GM23248 (cell line): ENCODE data around the gene PKD1. TPM values are rescaled to one million over a fixed set of nuclear protein-coding genes. Genes with fewer than 3 reads are reported as not detected.

ENCODE experiments used
- DNase-seq: peaks from one replicate; pipeline ENCODE4 v3.0.0-alpha.2; 2015
- H2AFZ ChIP-seq: fragments of 200-600 bp; sonication (generic); 2 replicates; pipeline ENCODE4 v1.6.1; 2016; ENCODE audit warnings: antibody characterized with exemption
- H3F3A ChIP-seq: fragments of 200-600 bp; sonication (generic); 2 replicates; pipeline ENCODE4 v1.6.1; 2016; ENCODE audit warnings: mild to moderate bottlenecking, antibody characterized with exemption, mixed run types; ENCODE audit not compliant: insufficient read depth
- H3K27ac ChIP-seq: fragments of 200-600 bp; sonication (generic); 2 replicates; pipeline ENCODE4 v1.5.1; 2016; ENCODE audit warnings: mild to moderate bottlenecking
- H3K27me3 ChIP-seq: fragments of 200-600 bp; sonication (generic); replicated peaks from 2 replicates; pipeline ENCODE4 v1.6.1; 2016; ENCODE audit warnings: mild to moderate bottlenecking; ENCODE audit not compliant: insufficient read depth
- H3K36me3 ChIP-seq: fragments of 200-600 bp; sonication (generic); 2 replicates; pipeline ENCODE4 v1.6.1; 2016; ENCODE audit warnings: low read depth, mild to moderate bottlenecking
- H3K4me1 ChIP-seq: fragments of 200-600 bp; sonication (generic); 2 replicates; pipeline ENCODE4 v1.6.1; 2016; ENCODE audit warnings: mild to moderate bottlenecking; ENCODE audit not compliant: insufficient read depth
- H3K4me2 ChIP-seq: fragments of 200-600 bp; sonication (generic); one replicate; pipeline ENCODE4 v1.6.1; 2016; ENCODE audit warnings: mild to moderate bottlenecking; ENCODE audit not compliant: unreplicated experiment
- H3K4me3 ChIP-seq: fragments of 200-600 bp; sonication (generic); 2 replicates; pipeline ENCODE4 v1.5.1; 2016; ENCODE audit warnings: mild to moderate bottlenecking
- H3K79me2 ChIP-seq: fragments of 200-600 bp; sonication (generic); 2 replicates; pipeline ENCODE4 v1.6.1; 2016; ENCODE audit warnings: mild to moderate bottlenecking; ENCODE audit not compliant: insufficient read depth
- H3K9ac ChIP-seq: fragments of 200-600 bp; sonication (generic); 2 replicates; pipeline ENCODE4 v1.6.1; 2016; ENCODE audit warnings: mild to moderate bottlenecking
- H3K9me2 ChIP-seq: fragments of 200-600 bp; sonication (generic); 2 replicates; pipeline ENCODE4 v1.6.1; 2016; ENCODE audit warnings: mixed run types, mild to moderate bottlenecking, moderate library complexity; ENCODE audit not compliant: insufficient read depth
- H3K9me3 ChIP-seq: fragments of 200-600 bp; sonication (generic); one replicate; pipeline ENCODE4 v1.6.1; 2017; ENCODE audit warnings: low read depth
- H4K20me1 ChIP-seq: fragments of 200-600 bp; sonication (generic); 2 replicates; pipeline ENCODE4 v1.6.0; 2016; ENCODE audit not compliant: insufficient read depth
- EZH2 ChIP-seq: fragments of 200-600 bp; sonication (generic); IDR thresholded peaks from 2 replicates; pipeline ENCODE4 v1.6.1; 2018; ENCODE audit warnings: antibody characterized with exemption, mild to moderate bottlenecking; ENCODE audit not compliant: insufficient read depth, poor library complexity, severe bottlenecking
- EZH2phosphoT487 ChIP-seq: fragments of 200-600 bp; sonication (generic); IDR thresholded peaks from 2 replicates; pipeline ENCODE4 v1.6.1; 2018; ENCODE audit warnings: antibody characterized with exemption, moderate library complexity, mild to moderate bottlenecking, low read depth; ENCODE audit not compliant: insufficient read depth
- WGBS, 2 experiments: methylation state at CpG; one replicate each; pipeline ENCODE4 v1.1.6; 2015 to 2017; ENCODE audit warnings: low lambda C conversion rate in 2 of 2, low coverage in 1 of 2; ENCODE audit errors: missing lambda C conversion rate in 2 of 2; 5-methylcytosine and 5-hydroxymethylcytosine counted together
- in situ Hi-C: fragments of 300-500 bp; cut with MboI; formaldehyde crosslinking; loops from 2 replicates; pipeline ENCODE4 v1.15.0; 2020
- polyA plus RNA-seq: library from polyadenylated mRNA; unstranded; fragments of >200 nt; fragmentation: Nextera tagmentation; extraction: Ambion mirVana; gene quantifications from 2 replicates; pipeline ENCODE4 v1.2.1, GENCODE V29; 2016
- total RNA-seq: library from RNA; depleted of rRNA; stranded (reverse); fragments of >200 nt; shearing (Covaris generic); gene quantifications from 2 replicates; pipeline ENCODE4 v1.2.3, GENCODE V29; 2014

Gene PKD1
- total and polyA plus RNA-seq, 2 experiments from 2014 or later, result 48.4 to 201 TPM

DNA sequence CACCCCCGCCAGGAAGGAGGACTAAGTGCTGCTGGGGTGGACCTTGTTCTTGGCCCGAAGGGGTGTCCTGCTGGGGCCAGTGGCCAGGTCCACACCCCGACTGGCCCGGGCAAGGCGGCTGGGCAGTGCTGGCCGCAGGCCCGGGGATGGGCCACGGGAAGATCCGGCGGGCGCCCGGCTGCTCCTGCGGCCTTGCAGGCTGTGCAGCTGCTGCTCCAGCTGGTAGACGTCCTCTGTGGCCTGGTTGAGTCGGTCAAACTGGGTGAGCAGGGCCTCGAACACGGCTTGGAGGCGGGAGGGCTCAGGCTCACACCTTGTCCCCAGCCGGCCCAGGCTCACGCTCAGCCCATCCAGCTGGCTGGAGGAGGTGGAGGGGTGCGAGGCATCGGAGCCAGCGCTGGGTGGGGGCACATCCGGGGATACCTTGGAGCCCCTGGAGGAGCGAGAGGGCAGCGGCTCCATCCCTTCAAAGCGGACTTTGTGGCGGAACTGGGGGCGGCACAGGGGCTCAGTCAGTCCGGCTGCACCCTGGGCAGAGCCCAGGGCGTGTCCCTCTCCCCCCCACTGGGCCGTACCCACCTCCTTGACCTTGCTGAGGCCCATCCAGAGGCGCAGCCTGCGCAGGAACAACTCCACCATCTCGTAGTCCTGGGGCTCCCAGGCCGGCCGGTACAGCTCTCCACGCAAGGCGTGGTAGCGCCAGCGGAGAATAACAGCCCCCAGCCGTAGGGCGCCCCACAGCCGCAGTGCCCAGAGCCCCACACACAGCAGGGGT lies 45.8 kb downstream of the PKD1 start:
- no peak for DNase-seq
- H3K4me3 ChIP-seq, result no peak overlapping the region
- no peaks in the 10 kb centered on the region for H3K9me2 ChIP-seq
- peaks cover 35% of the 10 kb centered on the region; the same call in 1 of the 2 replicates for H3K36me3 ChIP-seq
- H3F3A ChIP-seq, result 0 out of 2 replicates have a peak, but pooled peaks cover 10% of the 10 kb centered on the region
- peaks cover 9% of the 10 kb centered on the region; the same call in 1 of the 2 replicates for H3K79me2 ChIP-seq
- no peaks in the 10 kb centered on the region for H4K20me1 ChIP-seq
- TF ChIP-seq EZH2phosphoT487 (no peak), EZH2 (no peak)
- no peaks in the 10 kb centered on the region for H3K9me3 ChIP-seq
- H3K9ac ChIP-seq, result no peak overlapping the region
- H3K27ac ChIP-seq, result no peak overlapping the region
- WGBS, 2 experiments, result 86 to 87% methylated on average over 39 to 43 of the region's 44 CpGs
- H2AFZ ChIP-seq, result no peak overlapping the region
- H3K4me2 ChIP-seq, result no peak overlapping the region
- no peaks in the 10 kb centered on the region for H3K4me1 ChIP-seq
- in situ Hi-C loops, result no loop called here
- H3K27me3 ChIP-seq, result no peaks in the 10 kb centered on the region

DNA sequence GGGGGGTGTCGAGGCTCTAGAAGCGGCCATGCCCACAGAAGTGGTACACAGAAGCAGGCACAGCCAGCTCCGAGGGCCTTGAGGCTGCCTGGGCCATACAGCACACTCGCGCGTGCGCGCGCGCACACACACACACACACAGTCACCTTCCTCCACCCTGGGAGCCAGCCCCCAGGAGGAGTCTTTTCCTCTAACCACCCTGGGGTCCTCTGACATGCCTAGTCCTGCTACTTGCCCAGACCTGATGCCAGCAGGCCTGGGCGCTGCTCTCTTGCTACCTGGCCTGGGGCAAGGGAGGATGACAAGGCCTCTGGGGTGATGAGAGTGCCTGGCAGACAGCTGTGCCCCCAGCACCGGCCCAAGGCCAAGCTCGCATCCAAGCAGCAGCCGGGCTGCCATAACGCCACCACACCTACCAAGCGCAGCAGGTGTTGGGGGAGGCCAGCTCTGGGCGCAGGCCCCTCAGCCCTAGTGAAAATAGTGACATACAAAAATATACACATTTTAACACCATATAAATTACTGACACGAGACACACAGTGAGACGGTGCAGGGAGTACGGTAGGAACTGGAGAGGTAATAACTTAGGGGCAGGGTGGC lies 46.8 kb downstream of the PKD1 start:
- no peaks in the 10 kb centered on the region for H3K27me3 ChIP-seq
- no peaks in the 10 kb centered on the region for H4K20me1 ChIP-seq
- H3K9me3 ChIP-seq, result no peaks in the 10 kb centered on the region
- H3F3A ChIP-seq, result 0 out of 2 replicates have a peak, but pooled peaks cover 10% of the 10 kb centered on the region
- in situ Hi-C loops, result no loop called here
- H3K4me3 ChIP-seq, result no peak overlapping the region
- H3K4me1 ChIP-seq, result no peaks in the 10 kb centered on the region
- no peak for DNase-seq
- H3K79me2 ChIP-seq, result no peaks in the 10 kb centered on the region
- H3K4me2 ChIP-seq, result no peak overlapping the region
- 88 to 90% methylated on average over 16 to 20 of the region's 20 CpGs for WGBS, 2 experiments
- H3K9ac ChIP-seq, result no peak overlapping the region
- H2AFZ ChIP-seq, result no peak overlapping the region
- peaks cover 24% of the 10 kb centered on the region; the same call in 1 of the 2 replicates for H3K36me3 ChIP-seq
- H3K9me2 ChIP-seq, result no peaks in the 10 kb centered on the region
- TF ChIP-seq EZH2phosphoT487 (no peak), EZH2 (no peak)
- no peak overlapping the region for H3K27ac ChIP-seq

GRCh38 chr16:2087748-2088631 lies 47.7 kb downstream of the PKD1 start:
- no peaks in the 10 kb centered on the region for H3K9me3 ChIP-seq
- H3K4me2 ChIP-seq, result no peak overlapping the region
- H3K9ac ChIP-seq, result no peak overlapping the region
- H3K79me2 ChIP-seq, result no peaks in the 10 kb centered on the region
- no peaks in the 10 kb centered on the region for H3K4me1 ChIP-seq
- no peak overlapping the region for H3K27ac ChIP-seq
- no peak for TF ChIP-seq EZH2
- no peak for TF ChIP-seq EZH2phosphoT487
- H3K36me3 ChIP-seq, result peaks cover 24% of the 10 kb centered on the region; the same call in 1 of the 2 replicates
- H2AFZ ChIP-seq, result no peak overlapping the region
- H3K9me2 ChIP-seq, result no peaks in the 10 kb centered on the region
- WGBS, 2 experiments, result 90% methylated on average over 36 to 41 of the region's 41 CpGs
- H3F3A ChIP-seq, result 0 out of 2 replicates have a peak, but pooled peaks cover 10% of the 10 kb centered on the region
- no peak for DNase-seq
- no peak overlapping the region for H3K4me3 ChIP-seq
- in situ Hi-C loops, result no loop called here
- H4K20me1 ChIP-seq, result no peaks in the 10 kb centered on the region
- H3K27me3 ChIP-seq, result no peaks in the 10 kb centered on the region
